Endometrial microvascular endothelial cells (primary cell): ENCODE results near the gene SLC1A4. TPM values are rescaled to one million over a fixed set of nuclear protein-coding genes. Genes with fewer than 3 reads are reported as not detected.

Source experiments
- in situ Hi-C: cut with HindIII; loops from 2 replicates; pipeline ENCODE4 v1.10.0; 2017; ENCODE audit warnings: low sequenced_read_pairs, low pct_unique_long_range_greater_than_20kb; ENCODE audit errors: inconsistent ontology term
- total RNA-seq: library from RNA; depleted of rRNA; stranded (reverse); fragments of >200 nt; gene quantifications from one replicate; pipeline ENCODE4 v1.2.3, GENCODE V29; 2015; ENCODE audit errors: inconsistent ontology term

Gene SLC1A4
- 5.6 TPM for total RNA-seq

GRCh38 chr2:64989126-64989981 is at the start of gene SLC1A4:
Gene SLC1A4 (plus strand): TSS chr2:64989399. CDS start chr2:64989644, 245 bp downstream.
- in situ Hi-C loops, result no loop called here

GRCh38 chr2:64941143-64941542 is 48.1 kb upstream of the SLC1A4 start:
- in situ Hi-C loops, result no loop called here

- in situ Hi-C loops, result no loop called here
Measured at GRCh38 chr2:64941801-64942200, 47.4 kb upstream of the SLC1A4 start.

DNA sequence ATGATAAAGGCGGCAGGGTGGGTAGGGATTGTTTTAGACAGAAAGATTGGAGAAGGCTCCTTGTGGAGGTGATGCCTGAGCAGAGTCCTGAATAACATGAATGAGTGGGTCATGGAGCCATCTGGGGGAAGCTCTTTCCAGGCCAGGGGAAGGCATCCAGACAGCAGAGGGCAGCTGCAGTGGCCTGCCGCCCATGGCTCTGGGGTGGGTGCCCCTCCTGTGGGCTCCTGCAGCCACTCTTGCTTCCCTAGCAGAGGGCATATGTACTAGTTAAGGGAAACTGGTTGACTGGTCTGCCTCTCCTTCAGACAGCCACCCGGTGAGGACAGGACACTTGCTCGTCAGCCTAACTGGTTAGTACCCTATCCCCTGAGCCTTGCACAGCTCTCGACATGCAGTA is 46.5 kb upstream of the SLC1A4 start:
- in situ Hi-C loops, result no loop called here

GRCh38 chr2:64943387-64944150 is 45.6 kb upstream of the SLC1A4 start:
- in situ Hi-C loops, result no loop called here

GRCh38 chr2:64944484-64944883 is 44.7 kb upstream of the SLC1A4 start:
- in situ Hi-C loops, result no loop called here

DNA sequence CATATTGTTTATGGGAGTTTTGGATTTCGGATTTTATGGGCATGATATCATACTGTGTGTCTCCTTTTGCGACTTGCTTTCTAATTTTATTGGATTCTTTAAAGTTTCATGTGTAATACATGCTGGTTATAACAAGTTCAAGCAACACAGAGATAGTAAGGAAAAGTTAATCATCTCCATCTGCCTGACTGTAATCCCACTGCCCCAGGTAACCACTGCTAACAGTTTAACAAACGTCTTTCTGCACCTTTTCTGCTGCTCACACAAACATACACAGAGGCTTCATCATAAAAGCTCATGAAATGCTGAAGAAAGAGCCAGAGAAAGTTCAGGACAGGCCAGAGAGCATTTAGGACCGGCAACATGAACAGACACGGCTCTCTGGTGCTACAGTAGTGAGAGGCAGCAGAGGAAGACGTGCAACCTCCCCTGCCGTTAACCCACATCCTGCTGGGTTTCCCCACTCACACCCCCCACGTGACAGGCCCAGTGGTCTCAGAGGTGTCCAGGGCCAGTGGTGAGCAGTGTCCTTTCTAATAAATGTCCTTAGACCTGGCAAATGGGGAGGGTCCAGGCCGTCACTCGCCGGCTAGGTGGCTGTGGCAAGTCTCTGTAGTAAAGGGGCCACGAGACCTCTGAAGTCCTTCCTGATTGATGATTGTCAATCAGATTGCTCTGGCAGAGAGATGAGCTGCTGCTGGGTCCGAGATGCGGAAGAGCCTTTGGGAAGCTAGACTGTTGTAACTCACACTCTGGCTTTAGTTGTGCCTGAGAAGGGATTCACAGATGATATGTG is 43.0 kb upstream of the SLC1A4 start:
- in situ Hi-C loops, result no loop called here

- in situ Hi-C loops, result no loop called here
Measured at GRCh38 chr2:64946769-64947247, 42.4 kb upstream of the SLC1A4 start.

- in situ Hi-C loops, result no loop called here
Measured at GRCh38 chr2:64947885-64948284, 41.3 kb upstream of the SLC1A4 start.

GRCh38 chr2:64950226-64951160 is 38.7 kb upstream of the SLC1A4 start:
- in situ Hi-C loops, result no loop called here

GRCh38 chr2:64951306-64951953 is 37.8 kb upstream of the SLC1A4 start:
- in situ Hi-C loops, result no loop called here

DNA sequence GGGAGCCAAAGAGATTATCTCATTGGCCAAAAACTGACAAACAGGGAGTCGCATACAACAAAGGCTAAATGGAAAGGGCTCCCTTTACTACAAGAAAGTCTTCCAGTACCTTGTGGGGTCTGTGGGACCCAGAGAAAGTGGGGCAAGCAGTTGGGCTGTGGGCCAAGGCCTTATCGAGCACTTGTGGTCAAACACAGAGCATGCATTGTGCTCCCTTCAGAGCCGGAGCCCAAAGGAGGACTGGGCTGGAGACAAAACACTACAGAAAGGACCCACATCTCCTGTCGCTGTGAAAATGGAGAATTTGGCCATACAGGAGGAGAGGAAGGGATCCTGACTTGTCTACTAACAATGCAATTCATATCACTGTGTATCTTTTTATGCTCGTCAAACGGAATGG is 37.1 kb upstream of the SLC1A4 start:
- in situ Hi-C loops, result no loop called here

- in situ Hi-C loops, result no loop called here
Measured at GRCh38 chr2:64952511-64953482, 36.4 kb upstream of the SLC1A4 start.

- in situ Hi-C loops, result no loop called here
Measured at GRCh38 chr2:64955467-64955866, 33.7 kb upstream of the SLC1A4 start.

DNA sequence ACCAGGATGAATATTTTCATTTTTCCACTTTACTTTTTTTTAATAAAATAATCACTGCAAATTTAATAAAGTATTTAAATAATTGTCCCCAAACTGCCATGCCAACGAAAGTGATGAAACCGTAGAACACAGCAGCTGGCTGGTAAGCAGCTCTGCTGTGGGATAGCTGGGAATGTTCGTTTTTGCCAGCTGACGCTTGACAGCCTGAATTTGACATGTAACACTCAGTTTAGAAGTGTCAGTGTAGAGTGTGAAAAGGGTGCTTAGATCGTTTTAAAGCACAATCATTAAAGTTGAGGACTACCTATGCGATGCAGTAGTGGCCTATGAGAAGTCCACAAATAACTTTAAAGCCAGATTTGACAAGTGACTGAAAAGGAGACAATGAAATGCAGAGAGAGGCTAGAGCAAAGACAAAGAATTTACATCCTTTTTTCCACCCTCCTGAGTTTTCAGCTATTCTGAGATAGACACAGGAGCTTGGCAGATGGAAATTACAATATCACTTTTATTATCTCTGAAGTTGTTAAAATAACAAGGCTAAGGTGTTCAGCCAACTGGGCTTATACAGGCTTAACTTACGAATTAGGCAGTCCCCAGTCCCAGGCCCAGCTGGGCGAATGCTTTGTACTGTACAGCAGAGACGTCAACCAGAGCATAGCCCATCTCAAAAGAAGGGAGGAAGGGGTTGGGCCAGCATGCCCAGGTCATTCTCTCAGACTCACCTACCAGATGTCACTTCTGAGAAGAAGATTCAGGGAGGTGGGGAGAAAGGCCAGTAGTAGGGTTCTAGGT is 31.9 kb upstream of the SLC1A4 start:
- in situ Hi-C loops, result no loop called here

DNA sequence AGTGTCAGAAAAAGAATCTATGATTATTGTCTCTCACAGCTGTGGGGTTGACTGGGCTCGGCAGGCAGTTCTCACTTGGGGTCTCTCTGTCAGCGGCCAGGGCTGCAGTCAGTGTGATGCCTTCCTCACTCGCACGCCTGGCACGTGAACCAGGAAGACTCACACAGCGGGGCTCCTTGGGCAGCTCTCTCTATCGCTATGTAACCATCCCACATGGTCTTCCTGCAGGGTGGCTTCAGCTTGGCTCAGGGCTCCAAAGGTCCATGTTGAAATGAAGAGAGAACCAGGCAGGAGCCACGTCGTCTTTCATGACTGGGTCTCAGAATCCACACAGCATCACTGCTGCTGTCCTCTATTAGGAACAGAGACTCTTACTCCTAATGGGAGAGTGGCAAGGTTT is 30.6 kb upstream of the SLC1A4 start:
- in situ Hi-C loops, result no loop called here
